IMR-90 (cell line): ENCODE measurements around the gene F5. TPM values are rescaled to one million over a fixed set of nuclear protein-coding genes. Genes with fewer than 3 reads are reported as not detected.

Source experiments
- ATAC-seq: fragments of 200-7000 bp; cut with Tn5 transposase; 2 replicates; pipeline ENCODE4 v1.9.1; 2020; ENCODE audit warnings: low read depth, mild to moderate bottlenecking, moderate library complexity
- Bru-seq: library from RNA; stranded (reverse); fragments of 400-500 nt; gene quantifications from one replicate; lab custom pipeline; 2021; lab: Mats Ljungman, UMichigan
- BruChase-seq, 2 experiments: library from RNA; stranded (reverse); fragments of 400-500 nt; gene quantifications; one replicate each; lab custom pipeline; 2021; lab: Mats Ljungman, UMichigan
- BruUV-seq: library from RNA; stranded (reverse); fragments of 400-500 nt; replicated peaks from 2 replicates; lab custom pipeline; 2021; lab: Mats Ljungman, UMichigan
- CTCF ChIA-PET: fragments of 300-600 bp; formaldehyde crosslinking; extraction: SDS; loops from one replicate; lab custom pipeline; 2021; ENCODE audit warnings: antibody characterized with exemption; lab: Yijun Ruan, JAX
- POLR2A ChIA-PET: fragments of 300-600 bp; sonication (Branson Sonifier 250); formaldehyde crosslinking; loops from one replicate; lab custom pipeline; 2022; ENCODE audit warnings: antibody characterized with exemption; ENCODE audit not compliant: unreplicated experiment; lab: Charles Lee
- DNase-seq: peaks from one replicate; pipeline ENCODE4 v3.0.0; 2013
- H2AFZ ChIP-seq: replicated peaks from 2 replicates; pipeline ENCODE3; 2013; ENCODE audit warnings: low read length, mild to moderate bottlenecking; ENCODE audit not compliant: poor library complexity
- H2AK5ac ChIP-seq: 2 replicates; pipeline ENCODE4 v1.6.1; 2013; ENCODE audit warnings: low read depth, low read length, inconsistent platforms
- H2AK9ac ChIP-seq: replicated peaks from 2 replicates; pipeline ENCODE3; 2013; ENCODE audit warnings: mild to moderate bottlenecking, low read depth, low read length, moderate library complexity; ENCODE audit not compliant: poor library complexity
- H2BK120ac ChIP-seq: 2 replicates; pipeline ENCODE4 v1.6.1; 2013; ENCODE audit warnings: low read depth, low read length, inconsistent platforms
- H2BK15ac ChIP-seq: 3 replicates; pipeline ENCODE4 v1.6.1; 2013; ENCODE audit warnings: low read depth, low read length, inconsistent platforms
- H2BK20ac ChIP-seq: 2 replicates; pipeline ENCODE4 v1.6.1; 2013; ENCODE audit warnings: low read depth, mild to moderate bottlenecking, inconsistent platforms, low read length, moderate library complexity
- H2BK5ac ChIP-seq: 2 replicates; pipeline ENCODE4 v1.6.1; 2013; ENCODE audit warnings: mild to moderate bottlenecking, low read depth, low read length, inconsistent platforms; ENCODE audit not compliant: poor library complexity, severe bottlenecking
- H3K14ac ChIP-seq: replicated peaks from 2 replicates; pipeline ENCODE4 v1.6.1; 2013; ENCODE audit warnings: low read depth, low read length, inconsistent platforms
- H3K18ac ChIP-seq: 2 replicates; pipeline ENCODE4 v1.6.1; 2013; ENCODE audit warnings: low read depth, low read length, control low read depth
- H3K23ac ChIP-seq: 2 replicates; pipeline ENCODE4 v1.6.1; 2013; ENCODE audit warnings: low read depth, low read length, inconsistent platforms
- H3K27ac ChIP-seq: 2 replicates; pipeline ENCODE4 v1.5.1; 2013; ENCODE audit warnings: mild to moderate bottlenecking, control low read depth, low read length; ENCODE audit not compliant: insufficient read depth
- H3K27me3 ChIP-seq: 2 replicates; pipeline ENCODE4 v1.6.1; 2013; ENCODE audit warnings: low read length; ENCODE audit not compliant: control insufficient read depth, insufficient read depth
- H3K36me3 ChIP-seq: 2 replicates; pipeline ENCODE4 v1.6.1; 2013; ENCODE audit warnings: low read length, mixed read lengths; ENCODE audit not compliant: control insufficient read depth, insufficient read depth
- H3K4ac ChIP-seq: 2 replicates; pipeline ENCODE4 v1.6.1; 2013; ENCODE audit warnings: low read depth, low read length, inconsistent platforms
- H3K4me1 ChIP-seq: 2 replicates; pipeline ENCODE4 v1.6.1; 2013; ENCODE audit warnings: low read length, mixed read lengths; ENCODE audit not compliant: control insufficient read depth, insufficient read depth
- H3K4me2 ChIP-seq: 2 replicates; pipeline ENCODE4 v1.6.1; 2013; ENCODE audit warnings: low read depth, mild to moderate bottlenecking, control low read depth, low read length, moderate library complexity
- H3K4me3 ChIP-seq: 2 replicates; pipeline ENCODE4 v1.5.1; 2013; ENCODE audit warnings: low read depth, mild to moderate bottlenecking, control low read depth, low read length, moderate library complexity; ENCODE audit not compliant: insufficient read depth
- H3K56ac ChIP-seq: 2 replicates; pipeline ENCODE4 v1.6.1; 2013; ENCODE audit warnings: low read length, inconsistent platforms; ENCODE audit not compliant: insufficient read depth; ENCODE audit errors: extremely low read depth
- H3K79me1 ChIP-seq, 2 experiments: 2 replicates each; pipeline ENCODE4 v1.6.1; 2013; ENCODE audit warnings: low read length in 2 of 2, inconsistent platforms in 1 of 2, low read depth in 1 of 2
- H3K9ac ChIP-seq: 2 replicates; pipeline ENCODE4 v1.6.1; 2013; ENCODE audit warnings: low read depth, low read length, control low read depth
- H3K9me1 ChIP-seq: 2 replicates; pipeline ENCODE4 v1.6.1; 2013; ENCODE audit warnings: low read length, inconsistent platforms; ENCODE audit not compliant: insufficient read depth
- H3K9me3 ChIP-seq: 2 replicates; pipeline ENCODE4 v1.6.1; 2013; ENCODE audit warnings: low read length; ENCODE audit not compliant: control insufficient read depth, insufficient read depth
- H4K20me1 ChIP-seq: 2 replicates; pipeline ENCODE4 v1.6.1; 2013; ENCODE audit warnings: low read length, inconsistent platforms; ENCODE audit not compliant: insufficient read depth
- H4K5ac ChIP-seq: 2 replicates; pipeline ENCODE4 v1.6.1; 2013; ENCODE audit warnings: mild to moderate bottlenecking, low read depth, low read length, control low read depth
- H4K8ac ChIP-seq, 2 experiments: 2 replicates each; pipeline ENCODE4 v1.6.1; 2013; ENCODE audit warnings: low read depth in 2 of 2, low read length in 2 of 2, control low read depth in 1 of 2, inconsistent platforms in 1 of 2
- H4K91ac ChIP-seq: 2 replicates; pipeline ENCODE4 v1.6.1; 2013; ENCODE audit warnings: low read depth, low read length, inconsistent platforms; ENCODE audit not compliant: insufficient read depth
- CEBPB ChIP-seq: IDR thresholded peaks from 2 replicates; pipeline ENCODE4 v1.6.1; 2012; ENCODE audit warnings: low read depth, low read length, improper control_type of control experiment
- CHD1 ChIP-seq: IDR thresholded peaks from 2 replicates; pipeline ENCODE4 v1.6.1; 2012; ENCODE audit warnings: low read depth, low read length, improper control_type of control experiment
- MAFK ChIP-seq: IDR thresholded peaks from 2 replicates; pipeline ENCODE4 v1.6.1; 2012; ENCODE audit warnings: low read depth, low read length, improper control_type of control experiment
- NFE2L2 ChIP-seq: fragments of 150-350 bp; IDR thresholded peaks from 2 replicates; pipeline ENCODE4 v1.6.1; 2016; ENCODE audit warnings: low read depth, mild to moderate bottlenecking, low read length
- RAD21 ChIP-seq: IDR thresholded peaks from 2 replicates; pipeline ENCODE4 v1.6.1; 2012; ENCODE audit warnings: low read length, improper control_type of control experiment
- RCOR1 ChIP-seq: IDR thresholded peaks from 2 replicates; pipeline ENCODE4 v1.6.1; 2012; ENCODE audit warnings: mild to moderate bottlenecking, low read length, improper control_type of control experiment; ENCODE audit not compliant: insufficient replicate concordance
- USF2 ChIP-seq: fragments of 150-350 bp; IDR thresholded peaks from 2 replicates; pipeline ENCODE4 v1.6.1; 2017; ENCODE audit warnings: mild to moderate bottlenecking, antibody characterized with exemption, low read length, low read depth
- WGBS, 2 experiments: methylation state at CpG; one replicate each; pipeline versions ENCODE4 v1.1.5 to v1.1.7; 2013; ENCODE audit warnings: missing lambda C conversion rate in 2 of 2; ENCODE audit not compliant: insufficient read length in 1 of 2; ENCODE audit errors: extremely low coverage in 2 of 2; 5-methylcytosine and 5-hydroxymethylcytosine counted together
- dilution Hi-C: fragments of 300-500 bp; cut with HindIII; formaldehyde crosslinking; loops from one replicate; pipeline ENCODE4 v1.14.3; 2018; ENCODE audit warnings: low sequenced_read_pairs; ENCODE audit not compliant: unreplicated experiment
- in situ Hi-C: fragments of 300-500 bp; cut with MboI; formaldehyde crosslinking; loops from 3 replicates; pipeline ENCODE4 v1.14.3; 2019; ENCODE audit warnings: low sequenced_read_pairs, inconsistent platforms, mixed read lengths
- intact Hi-C: fragments of 100-400 bp; cut with micrococcal nuclease; formaldehyde crosslinking; loops from 2 replicates; pipeline ENCODE4 v1.10.0; 2022
- long read RNA-seq: library from polyadenylated mRNA; unstranded; transcript quantifications from one replicate; pipeline ENCODE4 v2.0.0, GENCODE V29; 2021; ENCODE audit not compliant: unreplicated experiment
- polyA plus RNA-seq, 3 experiments: library from polyadenylated mRNA; depleted of rRNA; stranded (reverse); fragments of >200 nt; gene quantifications; 2 replicates each; pipeline ENCODE4 v1.2.3, GENCODE V29; 2012; ENCODE audit warnings: low replicate concordance in 1 of 3
- total RNA-seq: library from RNA; depleted of rRNA; stranded (reverse); fragments of >200 nt; gene quantifications from 2 replicates; pipeline ENCODE4 v1.2.3, GENCODE V29; 2012; rRNA removed
- TF ChIP-seq, protein P1 (sequence below): conservative IDR thresholded peaks from 2 replicates; pipeline ENCODE4 v1.5.1; 2012; ENCODE audit warnings: mild to moderate bottlenecking, low read depth, low read length, improper control_type of control experiment

The F5 gene
- not detected in 2 replicates for total RNA-seq
- polyA plus RNA-seq (2012; rRNA removed) = not detected in 2 replicates
- not detected in 2 replicates for polyA plus RNA-seq (2012; cell fraction: cytosol; rRNA removed)
- polyA plus RNA-seq (2012; cell fraction: nucleus; rRNA removed; ENCODE audit: low replicate concordance) = not detected in 2 replicates
- not detected for Bru-seq, nascent RNA
- not detected for BruChase-seq, experiment 1, labeled RNA remaining after a 6-hour chase
- percentile 3 among the genes with signal in this experiment for BruChase-seq, experiment 2, labeled RNA remaining after a 2-hour chase
- long read RNA-seq = 0 reads

- Histone ChIP-seq H4K20me1 (no peaks in the 10 kb centered on the region), H2BK20ac (no peak within 1 kb of the TSS), H2AK9ac (no peak within 1 kb of the TSS), H2BK15ac (no peak within 1 kb of the TSS), H4K91ac (no peak within 1 kb of the TSS), H3K4ac (no peak within 1 kb of the TSS), H3K9ac (no peak within 1 kb of the TSS), H3K4me2 (no peak within 1 kb of the TSS), H3K9me1 (no peaks in the 10 kb centered on the region), H3K79me1 (no peaks in the 10 kb centered on the region), H2AK5ac (no peak within 1 kb of the TSS), H2BK120ac (no peak within 1 kb of the TSS), H4K5ac (no peak within 1 kb of the TSS), H2AFZ (peak within 1 kb of the TSS; percentile 40), H3K27ac (no peak within 1 kb of the TSS), H3K36me3 (no peaks in the 10 kb centered on the region), H3K9me3 (no peaks in the 10 kb centered on the region), H3K18ac (no peak within 1 kb of the TSS), H2BK5ac (no peak within 1 kb of the TSS), H3K4me1 (no peaks in the 10 kb centered on the region), H3K23ac (no peak within 1 kb of the TSS), H3K4me3 (no peak within 1 kb of the TSS), H3K14ac (no peak within 1 kb of the TSS), H3K56ac (no peak within 1 kb of the TSS), H3K27me3 (peaks cover 3% of the 10 kb centered on the region; the same call in 1 of the 2 replicates), H4K8ac (no peak within 1 kb of the TSS)
- ATAC-seq = peak; percentile 100
- in situ Hi-C loops (no loop called here), dilution Hi-C loops (no loop called here), intact Hi-C loops (no loop called here)
- ChIA-PET POLR2A (no interaction called here), CTCF (interaction anchor here (1.0 to 1.3 kb wide), 3 partner anchors 10 to 123 kb away, joined by 3 to 4 read pairs (median 3); no protein-coding TSS in a partner anchor)
- no TSS peak for BruUV-seq
- DNase-seq = peak; percentile 40
- 12% methylated on average over 3 of the region's 15 CpGs; no CpG with 5 or more reads in 1 of the 2 experiments for WGBS, 2 experiments
- TF ChIP-seq USF2 (no peak), NFE2L2 (no peak), RCOR1 (no peak), CHD1 (no peak), RAD21 (peak; percentile 32; the same call in 1 of the 2 replicates), CEBPB (no peak), MAFK (no peak)
- TF ChIP-seq, protein P1, sequence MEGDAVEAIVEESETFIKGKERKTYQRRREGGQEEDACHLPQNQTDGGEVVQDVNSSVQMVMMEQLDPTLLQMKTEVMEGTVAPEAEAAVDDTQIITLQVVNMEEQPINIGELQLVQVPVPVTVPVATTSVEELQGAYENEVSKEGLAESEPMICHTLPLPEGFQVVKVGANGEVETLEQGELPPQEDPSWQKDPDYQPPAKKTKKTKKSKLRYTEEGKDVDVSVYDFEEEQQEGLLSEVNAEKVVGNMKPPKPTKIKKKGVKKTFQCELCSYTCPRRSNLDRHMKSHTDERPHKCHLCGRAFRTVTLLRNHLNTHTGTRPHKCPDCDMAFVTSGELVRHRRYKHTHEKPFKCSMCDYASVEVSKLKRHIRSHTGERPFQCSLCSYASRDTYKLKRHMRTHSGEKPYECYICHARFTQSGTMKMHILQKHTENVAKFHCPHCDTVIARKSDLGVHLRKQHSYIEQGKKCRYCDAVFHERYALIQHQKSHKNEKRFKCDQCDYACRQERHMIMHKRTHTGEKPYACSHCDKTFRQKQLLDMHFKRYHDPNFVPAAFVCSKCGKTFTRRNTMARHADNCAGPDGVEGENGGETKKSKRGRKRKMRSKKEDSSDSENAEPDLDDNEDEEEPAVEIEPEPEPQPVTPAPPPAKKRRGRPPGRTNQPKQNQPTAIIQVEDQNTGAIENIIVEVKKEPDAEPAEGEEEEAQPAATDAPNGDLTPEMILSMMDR = peak; percentile 38
Measured at GRCh38 chr1:169586395-169587255, at the start of gene F5. Gene F5, minus strand, starts transcription at chr1:169586481. Its CDS starts 95 bp downstream, at chr1:169586386.
